Esophagus muscularis mucosa (tissue), 4 donors: Measurements from ENCODE around the gene DSCAM.

Source experiments
- CTCF ChIP-seq, 3 experiments: fragments of 200-600 bp in 2 of 3; fragments of 450-650 bp in 1 of 3; sonication (generic) in 2 of 3; IDR thresholded peaks; one replicate each; pipeline ENCODE4 v1.5.1; 2017 to 2019; ENCODE audit warnings: antibody characterized with exemption in 3 of 3, mild to moderate bottlenecking in 2 of 3, moderate library complexity in 1 of 3
- EP300 ChIP-seq: sonication (generic); formaldehyde crosslinking; IDR thresholded peaks from one replicate; pipeline ENCODE4 v1.6.1; 2017; ENCODE audit warnings: antibody characterized with exemption
- POLR2A ChIP-seq: fragments of 450-650 bp; IDR thresholded peaks from one replicate; pipeline ENCODE4 v1.6.1; 2017; ENCODE audit warnings: antibody characterized with exemption, moderate library complexity, mild to moderate bottlenecking, low read depth
- POLR2AphosphoS5 ChIP-seq, 2 donors: sonication (generic); formaldehyde crosslinking; IDR thresholded peaks; one replicate each; pipeline ENCODE4 v1.6.1; 2017; ENCODE audit warnings: antibody characterized with exemption in 2 of 2

GRCh38 chr21:40800126-40800525 lies 46.8 kb downstream of the DSCAM start:
- TF ChIP-seq EP300: no peak
- TF ChIP-seq CTCF (IDR thresholded peaks at IDR 0.05): no peak
- no peak for TF ChIP-seq POLR2A
- TF ChIP-seq POLR2AphosphoS5 (IDR thresholded peaks at IDR 0.05): no peak
